K562 (cell line): ENCODE results near the gene HSD11B1. TPM values are rescaled to one million over a fixed set of nuclear protein-coding genes. Genes with fewer than 3 reads are reported as not detected.

Source experiments
- ATF6 ChIP-seq: sonication (generic); formaldehyde crosslinking; IDR thresholded peaks from 2 replicates; pipeline ENCODE4 v1.4.0; 2020; ENCODE audit warnings: mild to moderate bottlenecking, missing genetic modification reagents
- DIDO1 ChIP-seq: fragments of 450-650 bp; IDR thresholded peaks from 2 replicates; pipeline ENCODE4 v1.6.1; 2016; ENCODE audit warnings: low read depth, missing biosample characterization, missing genetic modification characterization
- HDGF ChIP-seq: fragments of 450-650 bp; IDR thresholded peaks from 2 replicates; pipeline ENCODE4 v1.6.1; 2016
- KLF16 ChIP-seq: IDR thresholded peaks from 2 replicates; pipeline ENCODE4 v1.6.1; 2016; ENCODE audit warnings: antibody characterized with exemption
- MYC ChIP-seq, 2 experiments: fragments of 250-450 bp in 1 of 2; sonication (Bioruptor Pico) in 1 of 2; IDR thresholded peaks; 2 replicates each; pipeline versions ENCODE4 v1.5.1 to v1.6.1; 2012 to 2021; ENCODE audit warnings: low read depth in 2 of 2, borderline replicate concordance in 1 of 2, improper control_type of control experiment in 1 of 2, low read length in 1 of 2, mild to moderate bottlenecking in 1 of 2, moderate library complexity in 1 of 2
- NCOR1 ChIP-seq: fragments of 450-650 bp; IDR thresholded peaks from 2 replicates; pipeline ENCODE4 v1.6.1; 2016; ENCODE audit warnings: mild to moderate bottlenecking, moderate library complexity
- NONO ChIP-seq, 2 experiments: fragments of 200-400 bp in 1 of 2; fragments of 450-650 bp in 1 of 2; formaldehyde crosslinking in 1 of 2; IDR thresholded peaks; 2 replicates each; pipeline ENCODE4 v1.6.1; 2017; ENCODE audit warnings: low read depth in 2 of 2, mild to moderate bottlenecking in 2 of 2, moderate library complexity in 2 of 2, low read length in 1 of 2
- PML ChIP-seq: IDR thresholded peaks from 2 replicates; pipeline ENCODE4 v1.6.1; 2012; ENCODE audit warnings: low read length, inconsistent platforms
- POLR2H ChIP-seq: IDR thresholded peaks from 2 replicates; pipeline ENCODE4 v1.6.1; 2016; ENCODE audit warnings: missing genetic modification characterization, low read depth, mild to moderate bottlenecking, control low read depth, missing compliant biosample characterization, moderate library complexity
- RERE ChIP-seq: sonication (generic); formaldehyde crosslinking; IDR thresholded peaks from 2 replicates; pipeline ENCODE4 v1.8.0; 2023; ENCODE audit warnings: missing genetic modification reagents, mild to moderate bottlenecking, borderline replicate concordance
- SETDB1 ChIP-seq: IDR thresholded peaks from one replicate; pipeline ENCODE4 v1.6.1; 2012; ENCODE audit warnings: low read length, control low read depth, inconsistent platforms
- SP1 ChIP-seq: sonication (generic); formaldehyde crosslinking; IDR thresholded peaks from 2 replicates; pipeline ENCODE4 v1.8.1; 2022; ENCODE audit warnings: mild to moderate bottlenecking, missing genetic modification reagents
- ZBED1 ChIP-seq: IDR thresholded peaks from 2 replicates; pipeline ENCODE4 v1.6.1; 2014
- ZHX1 ChIP-seq: fragments of 150-350 bp; conservative IDR thresholded peaks from 2 replicates; pipeline ENCODE4 v1.6.1; 2014; ENCODE audit warnings: low read length
- ZNF280B ChIP-seq: fragments of 250-450 bp; sonication (Bioruptor Pico); IDR thresholded peaks from 2 replicates; pipeline ENCODE4 v1.5.1; 2021; ENCODE audit warnings: mild to moderate bottlenecking
- ZNF41 ChIP-seq: fragments of 250-450 bp; sonication (Bioruptor Pico); conservative IDR thresholded peaks from 2 replicates; pipeline ENCODE4 v1.4.0; 2020; ENCODE audit warnings: mild to moderate bottlenecking
- polyA plus RNA-seq, 8 experiments: library from polyadenylated mRNA; depleted of rRNA in 4 of 8; stranded (reverse) in 5 of 8; unstranded in 3 of 8; fragments of >200 nt; fragmentation: Nextera tagmentation in 2 of 8; fragmentation: Illumina TruSeq in 1 of 8; extraction: Ambion mirVana in 2 of 8; extraction: Trizol in 1 of 8; gene quantifications; 2 replicates each; pipeline versions ENCODE4 v1.2.1 to v1.2.3, GENCODE V29; 2011 to 2014; ENCODE audit warnings: inconsistent platforms in 1 of 8, missing spikeins in 1 of 8
- total RNA-seq, 7 experiments: library from RNA; depleted of rRNA in 6 of 7; stranded (reverse); fragments of >200 nt in 6 of 7; fragmentation: Illumina TruSeq in 2 of 7; extraction: Trizol in 2 of 7; gene quantifications; 2 replicates each; pipeline versions ENCODE4 v1.2.1 to v1.2.3, GENCODE V29; 2011 to 2021; ENCODE audit warnings: low replicate concordance in 1 of 7

HSD11B1 gene
- total and polyA plus RNA-seq, 9 of the 15 experiments (the other 6 are each of a cell fraction or from before 2014, with no cell fraction given) = 0.04 to 0.16 TPM; not detected in 7

- TF ChIP-seq ATF6 (CRISPR knock-in tag) = 0 out of 2 replicates have a peak, but pooled peaks have one; percentile 25
- TF ChIP-seq POLR2H = no peak
- peak; percentile 74 for TF ChIP-seq MYC (IDR thresholded peaks at IDR 0.05; ENCODE audit: low read depth, low read length)
- no peak for TF ChIP-seq MYC (CRISPR knock-in tag; IDR thresholded peaks at IDR 0.05; ENCODE audit: borderline replicate concordance, low read depth)
- no peak for TF ChIP-seq NCOR1
- TF ChIP-seq PML = no peak
- TF ChIP-seq SETDB1 = no peak
- no peak for TF ChIP-seq ZBED1
- no peak for TF ChIP-seq DIDO1 (tag)
- 0 out of 4 replicates have a peak, but pooled peaks of 1 of the 2 experiments have one; percentile 43 for TF ChIP-seq NONO (IDR thresholded peaks at IDR 0.05; ENCODE audit: low read depth in 2 of 2, low read length in 1 of 2)
- TF ChIP-seq HDGF = 0 out of 2 replicates have a peak, but pooled peaks have one; percentile 48
- peak; percentile 73 for TF ChIP-seq KLF16
- TF ChIP-seq ZNF280B (CRISPR knock-in tag) = no peak
- TF ChIP-seq RERE = no peak
- TF ChIP-seq ZHX1 = no peak
- TF ChIP-seq ZNF41 (CRISPR knock-in tag) = no peak
- peak; percentile 79 for TF ChIP-seq SP1 (CRISPR knock-in tag)
Measured at GRCh38 chr1:209747580-209748262, 43.1 kb downstream of the HSD11B1 start (continued).
